Neural progenitor cell (in vitro differentiated cells): ENCODE measurements around the gene PCSK6.

Experiments used
- CTCF ChIP-seq: fragments of 200-600 bp; sonication (generic); IDR thresholded peaks from 2 replicates; pipeline ENCODE4 v1.5.1; 2017; ENCODE audit warnings: antibody characterized with exemption, mild to moderate bottlenecking
- EZH2 ChIP-seq: fragments of 200-600 bp; sonication (generic); IDR thresholded peaks from 2 replicates; pipeline ENCODE4 v1.6.1; 2017; ENCODE audit warnings: antibody characterized with exemption, mild to moderate bottlenecking, moderate library complexity
- EZH2phosphoT487 ChIP-seq: fragments of 200-600 bp; sonication (generic); IDR thresholded peaks from 2 replicates; pipeline ENCODE4 v1.6.1; 2017; ENCODE audit warnings: antibody characterized with exemption

DNA sequence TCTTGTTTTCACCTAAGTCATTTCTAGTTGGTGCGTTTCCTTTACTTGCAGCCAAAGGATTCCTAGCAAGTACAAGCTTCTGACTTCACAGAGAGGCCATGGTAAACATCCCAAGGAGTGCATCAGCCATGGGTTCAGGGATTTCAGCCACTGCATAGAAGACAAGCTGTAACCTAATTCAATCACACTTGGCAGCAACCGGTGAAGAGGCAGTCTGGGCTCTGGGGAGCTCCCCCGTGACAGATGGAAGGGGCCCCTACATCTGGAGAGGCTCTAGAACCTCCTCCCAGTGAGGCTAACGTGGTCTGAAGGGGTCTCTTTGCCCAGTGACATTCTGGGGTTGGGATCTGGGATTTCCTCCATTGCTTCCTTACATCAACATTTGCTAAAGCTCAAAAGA lies 186.1 kb downstream of the PCSK6 start:
- no peak for TF ChIP-seq CTCF
- no peak for TF ChIP-seq EZH2
- no peak for TF ChIP-seq EZH2phosphoT487
